NCI-H2171 treated with DMSO at 0.1 percent for 48 hours (cell line): ENCODE measurements around the gene PLXNA4.
"Not testable (repeated sequence)": the region's sequence is repeated elsewhere in the genome, so short reads cannot be mapped to it uniquely, and the experiment has no call there.

Experiments used
- DNase-seq: peaks from one replicate; lab custom pipeline; 2025; lab: John Stamatoyannopoulos, UW

PLXNA4 gene

GRCh38 chr7:132176719-132177118 lies 399.6 kb downstream of the PLXNA4 start:
- no peak for DNase-seq

- DNase-seq: no peak
Measured at GRCh38 chr7:132171130-132171576, 405.1 kb downstream of the PLXNA4 start.

GRCh38 chr7:132169730-132170129 lies 406.5 kb downstream of the PLXNA4 start:
- no peak for DNase-seq

GRCh38 chr7:132168239-132168638 lies 408.0 kb downstream of the PLXNA4 start:
- DNase-seq: no peak

- DNase-seq: not testable (repeated sequence)
Measured at GRCh38 chr7:132165695-132166094, 410.6 kb downstream of the PLXNA4 start.

GRCh38 chr7:132164558-132165125 lies 411.6 kb downstream of the PLXNA4 start:
- DNase-seq: no peak

GRCh38 chr7:132162556-132163144 lies 413.6 kb downstream of the PLXNA4 start:
- DNase-seq: no peak

- no peak for DNase-seq
Measured at GRCh38 chr7:132161976-132162375, 414.3 kb downstream of the PLXNA4 start.

- DNase-seq: no peak
Measured at GRCh38 chr7:132161533-132161915, 414.7 kb downstream of the PLXNA4 start.

GRCh38 chr7:132160611-132161532 lies 415.4 kb downstream of the PLXNA4 start:
- no peak for DNase-seq

GRCh38 chr7:132158841-132159240 lies 417.4 kb downstream of the PLXNA4 start:
- no peak for DNase-seq

GRCh38 chr7:132158166-132158565 lies 418.1 kb downstream of the PLXNA4 start:
- DNase-seq: no peak

GRCh38 chr7:132155715-132156114 lies 420.6 kb downstream of the PLXNA4 start:
- DNase-seq: no peak

- peak; percentile 57 for DNase-seq
Measured at GRCh38 chr7:132154695-132155471, 421.4 kb downstream of the PLXNA4 start.

- peak; percentile 74 for DNase-seq
Measured at GRCh38 chr7:132154248-132154647, 422.0 kb downstream of the PLXNA4 start.

GRCh38 chr7:132152131-132152889 lies 424.0 kb downstream of the PLXNA4 start:
- DNase-seq: no peak

- no peak for DNase-seq
Measured at GRCh38 chr7:132150711-132151110, 425.6 kb downstream of the PLXNA4 start.

- peak; percentile 80 for DNase-seq
Measured at GRCh38 chr7:132149436-132150304, 426.6 kb downstream of the PLXNA4 start.

- no peak for DNase-seq
Measured at GRCh38 chr7:132148876-132149275, 427.4 kb downstream of the PLXNA4 start.

- DNase-seq: no peak
Measured at GRCh38 chr7:132145466-132145865, 430.8 kb downstream of the PLXNA4 start.
